Liver (tissue), 3 donors: Measurements from ENCODE around the gene PLCB4.

Experiments
- CTCF ChIP-seq: fragments of 150-350 bp; IDR thresholded peaks from 2 replicates; pipeline ENCODE4 v1.5.1; 2017; ENCODE audit warnings: improper control_type of control experiment, low read depth, low read length; ENCODE audit not compliant: missing input control
- EGR1 ChIP-seq, 2 donors: IDR thresholded peaks; 2 replicates each; pipeline ENCODE4 v1.6.1; 2016 to 2018; ENCODE audit warnings: antibody characterized with exemption in 2 of 2, low read depth in 2 of 2
- FOXA2 ChIP-seq: IDR thresholded peaks from 2 replicates; pipeline ENCODE4 v1.6.1; 2016; ENCODE audit warnings: antibody characterized with exemption
- GABPA ChIP-seq, 2 donors: IDR thresholded peaks in 1 of 2; conservative IDR thresholded peaks in 1 of 2; 2 replicates each; pipeline ENCODE4 v1.6.1; 2016; ENCODE audit warnings: antibody characterized with exemption in 2 of 2, mild to moderate bottlenecking in 1 of 2, moderate library complexity in 1 of 2
- HNF4G ChIP-seq: IDR thresholded peaks from 2 replicates; pipeline ENCODE4 v1.6.1; 2016; ENCODE audit warnings: antibody characterized with exemption
- JUND ChIP-seq, 2 donors: IDR thresholded peaks; 2 replicates each; pipeline ENCODE4 v1.6.1; 2016; ENCODE audit warnings: antibody characterized with exemption in 2 of 2
- MAX ChIP-seq: IDR thresholded peaks from 2 replicates; pipeline ENCODE4 v1.6.1; 2016; ENCODE audit warnings: antibody characterized with exemption
- RAD21 ChIP-seq, 2 donors: IDR thresholded peaks; 2 replicates each; pipeline ENCODE4 v1.6.1; 2016; ENCODE audit warnings: antibody characterized with exemption in 2 of 2, mild to moderate bottlenecking in 2 of 2
- RXRA ChIP-seq, 2 donors: IDR thresholded peaks; 2 replicates each; pipeline ENCODE4 v1.6.1; 2017 to 2018; ENCODE audit warnings: antibody characterized with exemption in 2 of 2, mild to moderate bottlenecking in 1 of 2
- TAF1 ChIP-seq: conservative IDR thresholded peaks from 2 replicates; pipeline ENCODE4 v1.6.1; 2016; ENCODE audit warnings: antibody characterized with exemption, mild to moderate bottlenecking
- YY1 ChIP-seq: IDR thresholded peaks from 2 replicates; pipeline ENCODE4 v1.6.1; 2016; ENCODE audit warnings: antibody characterized with exemption, mild to moderate bottlenecking
- TF ChIP-seq, protein P1 (sequence below): IDR thresholded peaks from 2 replicates; pipeline ENCODE4 v1.6.1; 2016; ENCODE audit warnings: antibody characterized with exemption
- TF ChIP-seq, protein P2 (sequence below): IDR thresholded peaks from 2 replicates; pipeline ENCODE4 v1.6.1; 2016; ENCODE audit warnings: antibody characterized with exemption, mild to moderate bottlenecking
- donor health status: healthy.
- donor health status: healthy.

GRCh38 chr20:9214685-9215084, 145.8 kb downstream of the PLCB4 start:
- TF ChIP-seq CTCF (no peak), RAD21 (IDR thresholded peaks at IDR 0.05) (no peak), YY1 (no peak), MAX (no peak), TAF1 (no peak), EGR1 (IDR thresholded peaks at IDR 0.05; ENCODE audit: low read depth in 2 of 2) (no peak), RXRA (IDR thresholded peaks at IDR 0.05) (no peak), FOXA2 (no peak), HNF4G (no peak), JUND (IDR thresholded peaks at IDR 0.05) (no peak), GABPA (IDR thresholded peaks at IDR 0.05 in 1 of 2, conservative IDR thresholded peaks at IDR 0.05 in 1 of 2) (no peak)
- TF ChIP-seq, protein P1, sequence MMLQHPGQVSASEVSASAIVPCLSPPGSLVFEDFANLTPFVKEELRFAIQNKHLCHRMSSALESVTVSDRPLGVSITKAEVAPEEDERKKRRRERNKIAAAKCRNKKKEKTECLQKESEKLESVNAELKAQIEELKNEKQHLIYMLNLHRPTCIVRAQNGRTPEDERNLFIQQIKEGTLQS, result no peak
- TF ChIP-seq, protein P2, sequence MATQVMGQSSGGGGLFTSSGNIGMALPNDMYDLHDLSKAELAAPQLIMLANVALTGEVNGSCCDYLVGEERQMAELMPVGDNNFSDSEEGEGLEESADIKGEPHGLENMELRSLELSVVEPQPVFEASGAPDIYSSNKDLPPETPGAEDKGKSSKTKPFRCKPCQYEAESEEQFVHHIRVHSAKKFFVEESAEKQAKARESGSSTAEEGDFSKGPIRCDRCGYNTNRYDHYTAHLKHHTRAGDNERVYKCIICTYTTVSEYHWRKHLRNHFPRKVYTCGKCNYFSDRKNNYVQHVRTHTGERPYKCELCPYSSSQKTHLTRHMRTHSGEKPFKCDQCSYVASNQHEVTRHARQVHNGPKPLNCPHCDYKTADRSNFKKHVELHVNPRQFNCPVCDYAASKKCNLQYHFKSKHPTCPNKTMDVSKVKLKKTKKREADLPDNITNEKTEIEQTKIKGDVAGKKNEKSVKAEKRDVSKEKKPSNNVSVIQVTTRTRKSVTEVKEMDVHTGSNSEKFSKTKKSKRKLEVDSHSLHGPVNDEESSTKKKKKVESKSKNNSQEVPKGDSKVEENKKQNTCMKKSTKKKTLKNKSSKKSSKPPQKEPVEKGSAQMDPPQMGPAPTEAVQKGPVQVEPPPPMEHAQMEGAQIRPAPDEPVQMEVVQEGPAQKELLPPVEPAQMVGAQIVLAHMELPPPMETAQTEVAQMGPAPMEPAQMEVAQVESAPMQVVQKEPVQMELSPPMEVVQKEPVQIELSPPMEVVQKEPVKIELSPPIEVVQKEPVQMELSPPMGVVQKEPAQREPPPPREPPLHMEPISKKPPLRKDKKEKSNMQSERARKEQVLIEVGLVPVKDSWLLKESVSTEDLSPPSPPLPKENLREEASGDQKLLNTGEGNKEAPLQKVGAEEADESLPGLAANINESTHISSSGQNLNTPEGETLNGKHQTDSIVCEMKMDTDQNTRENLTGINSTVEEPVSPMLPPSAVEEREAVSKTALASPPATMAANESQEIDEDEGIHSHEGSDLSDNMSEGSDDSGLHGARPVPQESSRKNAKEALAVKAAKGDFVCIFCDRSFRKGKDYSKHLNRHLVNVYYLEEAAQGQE, result no peak
